ENCODE measurements around the gene CCDC70. TPM values are rescaled to one million over a fixed set of nuclear protein-coding genes. Genes with fewer than 3 reads are reported as not detected.
"Not testable (repeated sequence)": the region's sequence is repeated elsewhere in the genome, so short reads cannot be mapped to it uniquely, and the experiment has no call there.

The CCDC70 gene
- polyA plus RNA-seq, 3 donors: not detected

- H3K27ac ChIP-seq (ENCODE audit: low read depth, low read length): no peak overlapping the region
- 74 to 79% (median 76%) methylated on average over 2 of the region's 2 CpGs for WGBS, 3 donors
Observed at GRCh38 chr13:51887468-51887867, 25.7 kb downstream of the CCDC70 start.

GRCh38 chr13:51892657-51893056, 30.9 kb downstream of the CCDC70 start:
- H3K27ac ChIP-seq (ENCODE audit: low read depth, low read length): no peak overlapping the region
- WGBS, 3 donors: 45 to 76% (median 47%) methylated on average over 3 of the region's 3 CpGs

- H3K27ac ChIP-seq (ENCODE audit: low read depth, low read length): no peak overlapping the region
- WGBS, 3 donors: 92 to 97% (median 96%) methylated on average over 4 of the region's 4 CpGs
Observed at GRCh38 chr13:51894239-51894638, 32.5 kb downstream of the CCDC70 start.

DNA sequence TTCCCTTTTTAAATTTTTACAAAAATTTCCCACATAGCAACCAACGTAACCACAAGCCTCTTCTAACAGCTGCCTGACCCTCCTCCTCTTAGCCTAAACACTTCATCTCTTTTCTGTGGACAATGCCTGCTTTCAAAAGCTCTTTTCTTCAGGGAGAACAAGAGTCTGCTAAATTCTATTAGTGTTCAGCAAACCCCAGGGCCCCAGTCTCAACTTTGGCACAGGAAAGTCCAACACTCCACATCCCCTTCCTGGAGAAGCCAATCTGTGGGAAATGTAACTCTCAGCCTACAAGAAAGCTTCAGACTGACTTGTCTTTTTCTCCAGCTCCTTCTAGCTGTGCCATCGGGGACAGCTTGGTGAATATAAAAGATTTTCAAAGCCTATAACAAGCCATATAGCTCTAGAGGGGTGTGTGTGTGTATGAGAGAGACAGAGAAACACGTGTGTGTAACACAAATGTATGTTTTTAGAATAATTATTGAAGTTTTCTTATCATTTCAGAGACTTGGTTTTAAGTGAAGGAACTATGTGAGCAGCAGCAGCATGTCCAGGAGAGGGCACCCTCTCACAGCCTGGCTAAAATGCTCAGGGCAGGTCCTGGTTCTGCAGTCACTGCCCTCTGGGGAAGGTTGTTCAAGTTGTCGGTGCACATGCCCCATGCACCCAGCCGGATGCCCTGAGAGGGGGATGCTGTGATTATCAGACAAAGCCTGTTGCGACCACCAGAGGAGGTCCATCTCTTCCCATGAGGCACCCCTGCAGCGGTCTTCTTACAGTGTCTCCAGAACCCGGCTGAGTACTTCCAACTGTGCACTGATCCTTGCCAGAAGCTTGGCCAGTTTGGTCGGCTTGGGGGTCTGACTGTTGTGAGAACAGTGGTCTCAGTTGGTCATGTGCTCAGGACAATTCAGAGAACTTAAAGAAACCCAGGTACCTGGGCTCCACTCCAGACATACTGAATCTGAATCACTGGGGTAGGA, 34.4 kb downstream of the CCDC70 start:
- H3K27ac ChIP-seq (ENCODE audit: low read depth, low read length): no peak overlapping the region
- 44 to 47% (median 44%) methylated on average over 9 of the region's 9 CpGs for WGBS, 3 donors

GRCh38 chr13:51900471-51900870, 38.7 kb downstream of the CCDC70 start:
- WGBS, 3 donors: 63 to 84% (median 80%) methylated on average over 1 of the region's 1 CpG
- H3K27ac ChIP-seq (ENCODE audit: low read depth, low read length): no peak overlapping the region

DNA sequence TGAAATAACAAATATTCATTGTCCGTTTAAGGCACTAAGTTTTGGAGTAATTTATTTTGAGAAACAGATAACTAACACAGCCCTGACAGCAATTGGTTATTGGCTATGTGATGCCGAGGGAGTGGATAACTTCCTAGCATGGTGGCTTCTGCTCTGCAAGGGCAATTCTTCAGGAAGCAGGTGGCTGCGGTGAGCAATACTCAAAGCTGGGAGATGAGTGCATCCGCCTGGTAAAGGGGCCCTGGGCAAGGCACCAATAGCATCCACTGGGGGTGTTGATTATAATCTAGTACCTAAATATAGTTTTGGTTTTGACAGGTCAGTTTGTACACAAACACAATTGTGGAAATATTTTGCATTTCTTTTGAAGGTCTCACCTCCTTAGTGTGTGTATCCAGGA, 41.0 kb downstream of the CCDC70 start:
- H3K27ac ChIP-seq (ENCODE audit: low read depth, low read length): no peak overlapping the region
- 46 to 84% (median 74%) methylated on average over 4 of the region's 4 CpGs for WGBS, 3 donors

DNA sequence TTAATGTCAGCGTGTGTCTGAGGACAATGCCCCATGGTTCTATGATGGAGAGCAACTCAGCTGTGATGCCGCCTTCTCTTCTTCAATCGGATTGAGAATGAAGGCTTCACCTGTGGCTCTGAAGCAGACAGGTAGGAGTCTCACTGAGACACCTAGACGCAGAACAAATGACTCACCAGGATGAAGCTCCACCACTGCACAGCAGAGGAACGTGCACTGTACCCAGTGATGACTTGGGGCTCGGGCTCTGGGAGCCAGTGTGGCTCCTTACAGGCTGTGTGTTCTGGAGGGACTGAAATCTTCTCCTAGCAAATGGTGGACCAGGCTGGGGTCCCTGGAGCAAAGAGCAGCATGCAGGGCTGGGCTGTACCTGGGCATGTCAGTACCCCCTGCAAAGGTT, 44.0 kb downstream of the CCDC70 start:
- 79 to 94% (median 93%) methylated on average over 6 of the region's 6 CpGs for WGBS, 3 donors
- H3K27ac ChIP-seq (ENCODE audit: low read depth, low read length): no peak overlapping the region

GRCh38 chr13:51906581-51906980, 44.8 kb downstream of the CCDC70 start:
- WGBS, 3 donors: 42 to 47% (median 42%) methylated on average over 3 of the region's 3 CpGs
- H3K27ac ChIP-seq (ENCODE audit: low read depth, low read length): no peak overlapping the region

- 65 to 73% (median 72%) methylated on average over 8 of the region's 8 CpGs for WGBS, 3 donors
- H3K27ac ChIP-seq (ENCODE audit: low read depth, low read length): no peak overlapping the region
Observed at GRCh38 chr13:51907040-51907732, 45.4 kb downstream of the CCDC70 start.

DNA sequence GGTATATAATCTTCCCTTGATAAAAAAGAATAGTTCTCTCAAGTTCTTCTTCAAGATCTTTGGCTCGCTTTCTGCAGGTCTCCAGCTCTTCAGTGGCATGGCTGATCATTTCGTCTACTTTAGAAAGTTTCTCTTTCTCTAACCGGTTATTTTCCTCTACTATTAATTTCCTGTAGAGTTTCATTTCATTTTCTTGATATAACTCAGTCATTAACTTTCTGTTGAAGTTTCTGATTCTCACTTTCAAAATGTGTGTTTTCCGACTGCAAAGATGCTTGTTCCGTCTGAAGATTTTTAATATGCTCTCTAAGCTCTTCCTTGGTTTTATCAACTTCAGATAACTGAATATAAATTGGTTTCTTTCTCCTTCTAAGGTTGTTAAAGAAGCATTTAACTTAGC, 47.5 kb downstream of the CCDC70 start:
- WGBS, 3 donors: 86 to 94% (median 88%) methylated on average over 5 of the region's 5 CpGs
- not testable (repeated sequence) for H3K27ac ChIP-seq (ENCODE audit: low read depth, low read length)

- 93 to 96% (median 95%) methylated on average over 12 of the region's 12 CpGs for WGBS, 3 donors
- H3K27ac ChIP-seq (ENCODE audit: low read depth, low read length): no peak overlapping the region
Observed at GRCh38 chr13:51910508-51910907, 48.7 kb downstream of the CCDC70 start.

DNA sequence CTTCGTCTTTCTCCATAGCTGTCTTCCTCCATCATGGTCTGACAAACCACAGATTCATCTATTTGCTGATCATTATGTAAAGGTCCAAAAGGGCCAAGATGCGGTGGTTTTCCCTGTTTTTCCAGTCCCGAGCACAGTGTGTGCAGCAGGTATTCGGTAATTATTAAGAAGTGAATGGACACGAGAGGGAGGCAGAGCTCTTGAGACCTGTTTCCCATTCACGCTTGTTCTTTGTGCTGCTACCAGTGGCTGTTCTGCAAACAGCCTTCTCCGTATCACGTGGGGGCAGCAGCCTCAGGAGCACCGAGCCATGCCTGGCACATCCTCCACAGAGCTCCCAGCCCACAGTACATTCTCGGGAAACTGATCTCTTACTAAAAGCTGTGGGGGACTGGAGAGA, 50.3 kb downstream of the CCDC70 start:
- no peak overlapping the region for H3K27ac ChIP-seq (ENCODE audit: low read depth, low read length)
- 62 to 74% (median 65%) methylated on average over 10 of the region's 10 CpGs for WGBS, 3 donors

DNA sequence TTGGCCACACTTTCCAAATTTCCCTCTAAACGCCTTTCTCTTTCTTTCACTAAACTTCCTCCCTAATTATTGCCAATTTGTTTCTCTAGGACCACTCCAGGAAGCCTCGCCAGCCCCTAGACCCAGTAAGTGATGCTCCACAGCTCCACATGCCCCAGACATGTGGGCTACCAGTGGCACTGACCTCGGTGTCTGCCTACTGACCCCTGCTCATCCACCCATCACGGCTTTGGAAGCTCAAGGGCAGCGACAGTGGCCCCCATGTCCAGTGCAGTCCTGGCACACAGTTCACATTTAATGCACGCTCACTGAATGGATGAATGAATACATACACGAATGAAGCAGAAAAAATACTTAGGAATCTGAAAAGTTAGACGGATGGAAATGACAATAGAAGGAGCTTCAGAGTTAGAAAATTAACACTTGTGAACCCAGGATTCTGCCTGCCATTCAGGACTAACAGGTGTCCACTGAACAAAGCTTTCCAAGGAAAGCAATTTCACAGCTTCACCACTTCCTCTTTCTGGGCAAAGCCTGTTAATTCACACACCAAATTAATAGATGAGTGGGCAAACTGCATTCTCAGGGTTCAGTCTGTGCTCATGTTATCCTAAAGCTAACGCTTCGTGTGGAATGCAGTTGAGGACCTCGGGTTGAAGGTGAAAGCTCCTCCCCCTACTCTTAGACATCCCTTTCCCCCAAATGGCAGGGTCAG, 50.9 kb downstream of the CCDC70 start:
- H3K27ac ChIP-seq (ENCODE audit: low read depth, low read length): no peak overlapping the region
- 68 to 73% (median 70%) methylated on average over 11 of the region's 11 CpGs for WGBS, 3 donors

GRCh38 chr13:51913421-51914136, 51.8 kb downstream of the CCDC70 start:
- no peak overlapping the region for H3K27ac ChIP-seq (ENCODE audit: low read depth, low read length)
- WGBS, 3 donors: 59 to 73% (median 63%) methylated on average over 4 of the region's 4 CpGs

GRCh38 chr13:51914137-51914493, 52.3 kb downstream of the CCDC70 start:
- 71 to 77% (median 73%) methylated on average over 7 of the region's 7 CpGs for WGBS, 3 donors
- no peak overlapping the region for H3K27ac ChIP-seq (ENCODE audit: low read depth, low read length)

Data from adipose tissue (tissue), 3 donors.